ENCODE data around the gene PCNX1. TPM values are rescaled to one million over a fixed set of nuclear protein-coding genes. Genes with fewer than 3 reads are reported as not detected.

Gene PCNX1
- total and polyA plus RNA-seq, 4 donors = 5.7 to 41.2 (median 18.2) TPM

- no peak for TF ChIP-seq FOXA1 (IDR thresholded peaks at IDR 0.05)
- no peak for TF ChIP-seq FOXA2 (IDR thresholded peaks at IDR 0.05)
- TF ChIP-seq GABPA (IDR thresholded peaks at IDR 0.05 in 1 of 2, conservative IDR thresholded peaks at IDR 0.05 in 1 of 2) = no peak
These were observed 169.3 kb downstream of the PCNX1 start (continued) for GRCh38 chr14:71076462-71077092.

GRCh38 chr14:71078500-71078899 is 171.2 kb downstream of the PCNX1 start:
- Histone ChIP-seq H3K4me3 (ENCODE audit: low read depth in 1 of 3, low read length in 3 of 3) (no peak overlapping the region), H3K36me3 (ENCODE audit: control insufficient read depth in 4 of 4, insufficient read depth in 3 of 4, low read depth in 1 of 4, low read length in 3 of 4) (peaks cover 0 to 41% (median 32%) of the 10 kb centered on the region in 4 donors)
- 97% methylated on average over 2 of the region's 2 CpGs for WGBS

More at GRCh38 chr14:71078500-71078899, 171.2 kb downstream of the PCNX1 start:
- no peaks in the 10 kb centered on the region for H3K4me1 ChIP-seq (ENCODE audit: control insufficient read depth in 4 of 4, insufficient read depth in 4 of 4, low read length in 3 of 4)
- DNase-seq (ENCODE audit: low spot score) = no peak
- peaks cover 0 to 7% (median 3%) of the 10 kb centered on the region in 4 donors for H3K9me3 ChIP-seq (ENCODE audit: control insufficient read depth in 4 of 4, low read length in 3 of 4)
- TF ChIP-seq ZBTB33 (IDR thresholded peaks at IDR 0.05) (no peak), YY1 (IDR thresholded peaks at IDR 0.05) (no peak), SP1 (IDR thresholded peaks at IDR 0.05) (no peak), NR2F2 (IDR thresholded peaks at IDR 0.05) (no peak), REST (IDR thresholded peaks at IDR 0.05) (no peak), GABPA (IDR thresholded peaks at IDR 0.05 in 1 of 2, conservative IDR thresholded peaks at IDR 0.05 in 1 of 2) (no peak), RAD21 (IDR thresholded peaks at IDR 0.05) (no peak), EGR1 (IDR thresholded peaks at IDR 0.05; ENCODE audit: low read depth in 2 of 2) (no peak), CTCF (IDR thresholded peaks at IDR 0.05; ENCODE audit: low read depth, low read length, missing input control) (no peak), MAX (IDR thresholded peaks at IDR 0.05) (no peak), FOXA1 (IDR thresholded peaks at IDR 0.05) (no peak), HNF4G (IDR thresholded peaks at IDR 0.05) (no peak), TAF1 (conservative IDR thresholded peaks at IDR 0.05) (no peak), JUND (IDR thresholded peaks at IDR 0.05) (no peak), RXRA (IDR thresholded peaks at IDR 0.05) (no peak), FOXA2 (IDR thresholded peaks at IDR 0.05) (no peak), ATF3 (IDR thresholded peaks at IDR 0.05) (no peak)
- no peaks in the 10 kb centered on the region for H3K27me3 ChIP-seq (ENCODE audit: control insufficient read depth in 4 of 4, insufficient read depth in 4 of 4, low read length in 3 of 4)
- H3K27ac ChIP-seq (ENCODE audit: low read depth in 1 of 2, low read length in 2 of 2) = no peak overlapping the region
- H3K9ac ChIP-seq (ENCODE audit: low read depth in 1 of 2, low read length in 2 of 2) = no peak overlapping the region

All from liver (tissue), 9 donors.